GM12801 (cell line): Measurements from ENCODE around the gene SSR4.

Experiments
- TF ChIP-seq, protein P1 (sequence below): IDR thresholded peaks from one replicate; pipeline ENCODE4 v1.5.1; 2011; ENCODE audit warnings: control low read depth; ENCODE audit not compliant: insufficient read length; ENCODE audit errors: extremely low read depth

The SSR4 gene

GRCh38 chrX:153828308-153828707 lies 33.8 kb downstream of the SSR4 start:
- TF ChIP-seq, protein P1, sequence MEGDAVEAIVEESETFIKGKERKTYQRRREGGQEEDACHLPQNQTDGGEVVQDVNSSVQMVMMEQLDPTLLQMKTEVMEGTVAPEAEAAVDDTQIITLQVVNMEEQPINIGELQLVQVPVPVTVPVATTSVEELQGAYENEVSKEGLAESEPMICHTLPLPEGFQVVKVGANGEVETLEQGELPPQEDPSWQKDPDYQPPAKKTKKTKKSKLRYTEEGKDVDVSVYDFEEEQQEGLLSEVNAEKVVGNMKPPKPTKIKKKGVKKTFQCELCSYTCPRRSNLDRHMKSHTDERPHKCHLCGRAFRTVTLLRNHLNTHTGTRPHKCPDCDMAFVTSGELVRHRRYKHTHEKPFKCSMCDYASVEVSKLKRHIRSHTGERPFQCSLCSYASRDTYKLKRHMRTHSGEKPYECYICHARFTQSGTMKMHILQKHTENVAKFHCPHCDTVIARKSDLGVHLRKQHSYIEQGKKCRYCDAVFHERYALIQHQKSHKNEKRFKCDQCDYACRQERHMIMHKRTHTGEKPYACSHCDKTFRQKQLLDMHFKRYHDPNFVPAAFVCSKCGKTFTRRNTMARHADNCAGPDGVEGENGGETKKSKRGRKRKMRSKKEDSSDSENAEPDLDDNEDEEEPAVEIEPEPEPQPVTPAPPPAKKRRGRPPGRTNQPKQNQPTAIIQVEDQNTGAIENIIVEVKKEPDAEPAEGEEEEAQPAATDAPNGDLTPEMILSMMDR: no peak

- TF ChIP-seq, protein P1: no peak
Observed at GRCh38 chrX:153828723-153829548, 34.5 kb downstream of the SSR4 start.

- TF ChIP-seq, protein P1: no peak
Observed at GRCh38 chrX:153829549-153829798, 35.0 kb downstream of the SSR4 start.

GRCh38 chrX:153829799-153830639 lies 35.6 kb downstream of the SSR4 start, which contains the start of gene PDZD4:
TSS of gene PDZD4 (minus strand) at chrX:153830544. CDS start at chrX:153830298, 246 bp downstream.
- TF ChIP-seq, protein P1: no peak

DNA sequence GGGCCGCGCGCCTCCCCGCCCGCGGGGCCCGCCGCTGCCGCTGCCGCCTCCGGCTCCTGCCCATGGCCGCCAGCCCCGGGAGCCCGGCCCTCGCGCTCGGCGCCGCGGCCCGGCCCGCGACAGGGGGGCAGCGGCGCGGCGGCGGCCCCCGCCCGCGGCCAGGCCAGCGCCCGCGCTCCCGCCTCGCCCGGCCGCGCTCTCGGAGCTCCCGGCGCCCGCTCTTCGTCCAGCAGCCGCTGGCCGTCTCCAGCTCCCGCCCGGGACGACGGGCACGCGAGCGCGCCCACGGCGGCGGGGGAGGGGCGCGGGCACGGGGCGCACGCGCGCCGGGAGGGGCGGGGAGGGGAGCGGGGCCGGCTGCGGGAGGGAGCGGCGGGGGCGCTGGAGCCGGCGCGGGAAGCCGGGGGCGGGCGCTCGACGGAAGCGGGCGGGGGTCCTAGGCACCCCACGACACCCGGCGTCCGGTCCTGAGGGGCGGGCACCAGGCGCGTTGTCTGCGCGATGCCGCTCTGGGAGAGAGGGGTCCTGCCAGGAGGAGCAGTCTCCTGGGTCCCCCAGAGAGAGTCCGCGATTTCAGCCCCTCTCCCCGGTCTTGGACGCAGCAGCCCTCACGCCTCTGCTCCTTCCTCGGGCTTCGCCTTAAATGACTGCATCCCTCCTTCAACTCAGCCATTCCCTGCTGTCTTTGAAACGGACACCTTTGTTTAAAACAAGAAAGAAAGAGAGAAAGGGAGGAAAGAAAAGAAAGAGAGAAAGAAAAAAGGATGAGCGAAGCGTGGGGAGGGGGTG lies 36.4 kb downstream of the SSR4 start:
- TF ChIP-seq, protein P1: no peak

- TF ChIP-seq, protein P1: no peak
Observed at GRCh38 chrX:153831429-153832150, 37.1 kb downstream of the SSR4 start.
